Renal cortical epithelial cell (primary cell): ENCODE measurements around the gene TNIP1. TPM values are rescaled to one million over a fixed set of nuclear protein-coding genes. Genes with fewer than 3 reads are reported as not detected.

ENCODE experiments used
- DNase-seq: peaks from one replicate; pipeline ENCODE4 v3.0.0-alpha.2; 2011; ENCODE audit warnings: low read depth
- total RNA-seq: library from RNA; depleted of rRNA; stranded (reverse); fragments of >200 nt; gene quantifications from 2 replicates; pipeline ENCODE4 v1.2.3, GENCODE V29; 2014

Gene TNIP1
- total RNA-seq, 1 donor from 2014 or later: 402 TPM

- no peak for DNase-seq
Measured at GRCh38 chr5:151084363-151084762, 3.5 kb upstream of the TNIP1 start.

DNA sequence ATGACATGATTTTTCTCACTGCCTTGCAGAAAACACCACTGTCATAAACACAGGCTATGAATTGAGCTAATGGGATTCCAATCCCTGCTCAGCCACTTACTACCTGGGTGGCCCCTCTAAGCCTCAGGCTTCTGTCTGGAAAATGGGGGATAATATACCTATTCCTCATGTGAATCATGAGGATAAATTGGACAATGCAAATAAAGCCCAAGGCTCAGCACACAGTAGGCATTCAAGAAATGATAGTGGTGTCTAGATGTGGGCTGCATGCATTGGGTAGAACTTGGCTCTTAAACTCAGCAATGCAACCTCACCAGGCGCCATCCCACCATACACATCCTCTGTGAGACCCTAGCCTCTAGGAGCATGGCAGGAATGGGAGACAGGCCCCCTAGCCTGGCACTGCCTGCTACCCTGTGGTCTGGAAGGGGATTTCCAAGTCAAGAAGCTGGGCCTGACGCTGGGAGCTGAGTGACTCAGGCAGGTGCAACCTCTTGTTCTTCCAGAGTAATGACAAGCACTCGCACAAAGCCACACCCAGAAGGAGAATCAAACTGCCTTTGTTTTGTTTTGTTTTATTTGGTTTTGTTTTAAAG is 2.3 kb upstream of the TNIP1 start:
- peak; percentile 97 for DNase-seq

- DNase-seq: peak; percentile 61
Measured at GRCh38 chr5:151082282-151082902, 1.6 kb upstream of the TNIP1 start.

DNA sequence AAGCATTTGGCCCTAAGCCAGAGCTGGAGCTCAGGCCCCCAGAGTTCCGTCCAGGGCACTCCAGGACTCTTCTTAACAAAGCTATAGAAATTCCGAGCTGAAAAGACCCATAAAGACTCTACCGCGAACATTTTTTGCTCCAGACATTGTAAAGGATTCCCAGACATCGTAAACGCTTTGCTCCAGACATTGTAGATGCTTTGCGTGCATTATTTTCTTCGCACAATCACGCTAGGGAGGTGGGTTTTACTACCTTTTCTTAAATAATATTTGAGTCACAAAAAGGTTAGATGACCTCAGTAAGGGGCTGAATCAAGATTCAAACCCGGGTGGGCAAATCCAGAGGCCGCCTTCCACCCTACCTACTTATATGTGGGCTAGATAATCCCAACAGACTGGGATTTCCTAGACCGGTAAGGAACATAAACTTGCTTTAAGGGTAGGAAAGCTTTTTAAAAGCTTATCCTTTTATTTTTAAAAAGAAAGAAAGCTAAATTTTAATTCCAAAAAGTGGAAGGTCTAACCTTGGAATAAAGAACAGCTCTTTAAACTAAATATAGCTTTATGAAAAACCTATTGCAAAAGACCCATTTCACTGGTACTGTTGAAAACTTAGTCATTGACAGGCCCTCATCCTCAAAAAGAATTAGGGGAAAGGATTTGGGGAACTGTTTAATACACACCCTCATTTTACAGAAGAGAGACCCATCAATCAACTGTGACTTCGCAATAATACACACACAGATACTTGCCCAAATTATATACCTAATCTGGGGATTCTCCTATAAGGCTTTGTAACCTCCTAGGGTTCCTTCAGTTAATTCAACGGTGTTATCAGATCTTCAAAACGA is 822 bp upstream of the TNIP1 start:
- no peak for DNase-seq

- DNase-seq: peak; percentile 80
Measured at GRCh38 chr5:151079838-151080612, 809 bp downstream of the TNIP1 start.

DNA sequence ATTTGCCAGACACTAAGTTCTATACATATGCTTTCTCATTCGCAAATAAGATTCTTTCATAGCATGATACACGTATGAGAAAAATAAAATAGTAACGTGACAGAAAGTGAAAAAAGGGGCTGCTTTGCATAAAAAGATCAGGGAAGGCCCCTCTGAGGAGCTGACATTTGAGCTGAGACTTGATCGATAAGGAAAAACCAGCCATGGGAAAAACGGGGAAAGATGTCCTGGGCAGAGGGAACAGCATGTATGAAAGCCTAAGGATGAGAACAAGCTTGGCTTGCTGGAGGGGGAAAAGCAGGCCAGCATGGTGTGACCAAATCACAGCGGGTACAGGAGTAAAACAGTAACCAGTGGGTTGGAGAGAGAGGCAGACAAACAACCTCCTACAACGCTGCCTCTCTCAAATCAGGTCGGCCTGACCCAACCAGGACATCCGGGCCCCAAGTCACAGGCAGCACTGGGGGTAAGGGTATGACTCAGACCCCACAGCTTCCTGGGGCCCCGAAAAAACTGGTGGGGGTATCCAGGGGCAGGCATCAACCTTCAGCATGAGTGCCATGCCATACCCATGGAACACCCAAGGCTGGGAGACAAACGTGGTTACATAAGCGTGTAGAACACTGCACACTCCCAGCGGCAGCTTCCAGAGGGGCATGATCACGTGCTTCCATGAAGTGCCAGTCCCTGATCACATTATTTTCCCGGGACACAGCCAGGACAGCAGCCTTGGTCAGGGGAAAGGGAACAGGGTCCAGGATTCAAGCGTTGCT is 2.2 kb downstream of the TNIP1 start:
- peak; percentile 94 for DNase-seq

- no peak for DNase-seq
Measured at GRCh38 chr5:151077967-151078366, 2.9 kb downstream of the TNIP1 start.

- DNase-seq: no peak
Measured at GRCh38 chr5:151077419-151077818, 3.4 kb downstream of the TNIP1 start.

DNA sequence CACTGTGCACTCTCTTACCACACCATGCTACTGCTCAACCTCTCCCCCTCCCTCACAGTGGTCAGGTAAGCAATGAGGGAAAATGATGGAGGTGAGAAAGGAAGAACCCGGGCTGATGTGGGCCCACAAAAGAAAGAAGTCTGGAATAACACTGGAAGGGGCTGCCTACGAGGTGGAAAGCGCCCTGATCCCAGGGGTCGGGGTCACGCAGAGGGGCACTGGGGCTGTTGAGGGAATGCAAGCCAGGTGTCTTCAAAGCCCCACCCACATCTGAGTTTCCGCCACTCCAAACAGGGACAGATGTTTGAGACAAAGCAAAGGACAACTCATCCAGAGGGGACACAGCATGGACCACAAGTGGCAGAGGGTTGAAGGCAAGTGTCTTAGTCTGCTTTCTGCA is 4.2 kb downstream of the TNIP1 start:
- DNase-seq: no peak

DNA sequence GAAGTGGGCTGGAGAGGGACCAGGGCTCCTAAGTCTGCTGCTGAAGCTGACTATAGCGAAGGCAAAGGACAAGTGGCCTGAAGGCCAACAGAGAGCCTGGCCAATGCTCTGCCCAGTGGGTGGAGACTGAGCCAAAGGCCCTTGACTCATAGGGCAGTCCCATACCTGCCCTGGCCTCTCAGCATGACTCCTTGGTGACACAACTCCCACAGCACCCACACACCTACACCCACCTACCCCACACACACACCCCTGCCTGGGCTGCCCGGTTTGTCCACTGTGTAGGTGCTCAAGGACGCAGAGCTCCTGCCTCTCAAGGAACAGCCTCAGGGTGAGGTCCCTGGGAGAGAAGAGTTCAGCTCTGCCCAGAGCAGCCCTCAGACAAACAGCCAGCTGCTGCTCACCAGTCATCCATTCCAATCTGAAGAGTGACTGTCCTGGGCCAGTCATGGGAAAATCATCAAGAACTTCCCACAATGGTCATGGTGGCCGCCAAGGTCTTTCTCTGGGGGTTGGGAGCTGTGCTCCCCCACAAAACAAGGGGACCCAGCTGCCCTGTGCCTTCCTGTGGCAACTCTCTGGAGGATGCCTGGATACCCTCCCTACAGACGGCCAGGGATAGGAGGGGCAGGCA is 5.0 kb downstream of the TNIP1 start:
- DNase-seq: peak; percentile 92

- DNase-seq: no peak
Measured at GRCh38 chr5:151074557-151074956, 6.3 kb downstream of the TNIP1 start.

DNA sequence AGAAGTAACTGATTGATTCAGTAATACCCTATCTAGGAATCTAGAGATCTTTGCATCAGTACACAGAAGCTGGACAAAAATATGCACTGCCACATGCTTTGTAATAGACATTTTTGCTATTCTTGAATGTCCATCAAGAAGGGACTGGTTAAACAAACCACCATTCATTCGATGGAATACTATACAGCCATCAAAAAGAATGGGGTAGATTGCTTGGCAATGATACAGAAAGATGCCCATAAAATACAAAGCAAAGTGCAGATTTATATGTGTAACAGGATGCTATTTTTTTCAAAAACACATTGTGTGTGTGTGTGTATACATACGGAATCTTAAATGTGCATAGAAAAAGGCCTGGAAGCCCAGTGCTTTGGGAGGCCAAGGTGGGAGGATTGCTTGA is 7.6 kb downstream of the TNIP1 start:
- DNase-seq: no peak

- peak; percentile 99 for DNase-seq
Measured at GRCh38 chr5:151072630-151073025, 8.2 kb downstream of the TNIP1 start.

- DNase-seq: no peak
Measured at GRCh38 chr5:151071848-151072629, 8.8 kb downstream of the TNIP1 start.

GRCh38 chr5:151071021-151071420 is 9.8 kb downstream of the TNIP1 start:
- no peak for DNase-seq

GRCh38 chr5:151070449-151070848 is 10.4 kb downstream of the TNIP1 start:
- DNase-seq: no peak

DNA sequence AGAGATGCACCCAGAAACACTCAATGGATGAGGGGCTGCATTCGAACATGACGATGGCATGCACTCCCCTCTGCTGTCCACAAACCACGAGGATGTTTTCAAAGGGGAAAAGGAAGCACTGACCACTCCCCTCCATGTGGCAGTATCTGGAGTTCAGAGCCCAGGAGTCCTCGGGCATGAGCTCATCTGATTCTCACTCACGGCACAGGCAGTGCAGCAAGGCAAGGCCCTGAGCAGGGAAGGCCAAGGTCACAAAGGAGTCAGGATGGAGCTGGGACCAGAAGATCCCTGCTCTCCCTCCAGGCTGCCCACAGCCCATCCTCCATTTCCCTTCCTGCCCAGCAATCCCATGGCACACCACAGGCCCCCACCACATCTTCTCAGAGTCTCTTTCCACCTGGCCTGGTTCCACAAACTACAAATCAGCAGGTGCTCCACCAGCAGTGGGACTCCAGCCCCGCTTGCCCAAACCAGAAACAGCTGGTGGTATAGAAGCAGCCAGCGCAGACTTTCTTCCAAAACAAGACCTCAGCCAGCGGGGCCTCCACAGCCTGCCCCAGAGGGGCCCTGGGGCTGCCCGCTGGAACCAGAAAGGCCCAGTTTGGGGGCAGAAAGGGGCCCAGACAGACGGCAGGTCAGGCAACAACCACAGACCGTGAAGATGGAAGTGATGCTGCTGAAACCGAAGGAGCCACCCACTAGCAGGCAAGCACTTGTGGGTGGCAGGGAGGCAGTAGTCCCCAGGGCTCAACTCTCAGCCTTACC is 12.2 kb downstream of the TNIP1 start:
- peak; percentile 57 for DNase-seq

GRCh38 chr5:151067632-151068432 is 13.0 kb downstream of the TNIP1 start:
- peak; percentile 66 for DNase-seq
